ENCODE measurements around the gene KRTAP4-9.
"Not testable (repeated sequence)": the region's sequence is repeated elsewhere in the genome, so short reads cannot be mapped to it uniquely, and the experiment has no call there.

Gene KRTAP4-9

GRCh38 chr17:41105347-41105746 lies at the start of gene KRTAP4-9:
Gene KRTAP4-9 (plus strand): TSS chr17:41105389. CDS start chr17:41105389, 0 bp downstream.
- not testable (repeated sequence) for DNase-seq

- no peak for DNase-seq
Observed at GRCh38 chr17:41057547-41057946, 47.6 kb upstream of the KRTAP4-9 start.

DNA sequence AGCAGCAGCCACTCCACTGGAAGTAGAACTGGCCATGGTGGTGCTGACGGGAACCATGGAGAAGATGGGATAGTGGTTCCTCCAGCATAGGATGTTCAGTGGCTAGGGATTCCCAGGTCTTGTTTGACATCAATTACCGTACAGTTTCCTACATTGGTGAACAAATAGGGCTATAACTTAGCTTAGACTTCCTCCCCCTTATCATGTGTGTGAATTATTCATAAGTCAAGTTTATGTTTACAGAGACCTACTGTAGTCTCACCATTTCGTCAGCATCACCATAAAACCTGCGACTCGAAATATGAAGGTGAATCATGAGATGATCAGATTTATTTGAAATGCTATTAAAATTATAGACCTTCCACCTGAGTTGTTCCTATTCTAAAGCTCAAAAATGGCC lies 46.4 kb upstream of the KRTAP4-9 start:
- DNase-seq: no peak

- not testable (repeated sequence) for DNase-seq
Observed at GRCh38 chr17:41059276-41060051, 45.7 kb upstream of the KRTAP4-9 start.

DNA sequence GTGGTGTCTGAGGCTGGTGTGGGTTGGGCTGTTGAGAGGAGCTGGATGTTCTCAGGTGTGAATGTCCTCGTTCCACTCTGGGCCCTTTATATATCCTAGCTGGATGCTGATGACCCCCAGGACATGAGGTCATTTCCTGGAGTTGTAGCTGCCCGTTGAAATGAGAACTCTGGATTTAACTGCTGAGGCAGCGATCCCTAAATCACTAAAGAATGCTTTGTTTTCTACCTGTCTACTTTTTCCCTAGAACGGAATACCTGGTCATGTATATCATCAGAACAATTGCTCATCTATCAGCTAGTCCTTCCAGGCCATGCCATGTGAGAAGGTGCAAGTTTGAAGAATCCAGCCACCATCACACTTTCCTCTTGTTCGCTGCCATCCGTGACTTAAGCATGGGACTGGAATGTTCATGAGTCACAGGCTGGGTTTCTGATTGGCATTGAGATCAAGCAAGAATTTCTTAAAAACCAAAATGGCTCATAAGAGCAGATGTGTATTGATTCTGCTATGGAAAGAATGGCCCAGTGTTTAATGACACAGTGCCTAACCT lies 45.1 kb upstream of the KRTAP4-9 start, which contains the start of gene KRTAP2-3:
KRTAP2-3 (minus strand) TSS at position 63 of the 553 bp plus-strand sequence. CDS start 64 bp downstream, outside the sequence.
- no peak for DNase-seq

- DNase-seq: no peak
Observed at GRCh38 chr17:41061964-41062363, 43.2 kb upstream of the KRTAP4-9 start.

- DNase-seq: no peak
Observed at GRCh38 chr17:41063449-41063848, 41.7 kb upstream of the KRTAP4-9 start.

GRCh38 chr17:41064301-41064700 lies 40.9 kb upstream of the KRTAP4-9 start:
- no peak for DNase-seq

DNA sequence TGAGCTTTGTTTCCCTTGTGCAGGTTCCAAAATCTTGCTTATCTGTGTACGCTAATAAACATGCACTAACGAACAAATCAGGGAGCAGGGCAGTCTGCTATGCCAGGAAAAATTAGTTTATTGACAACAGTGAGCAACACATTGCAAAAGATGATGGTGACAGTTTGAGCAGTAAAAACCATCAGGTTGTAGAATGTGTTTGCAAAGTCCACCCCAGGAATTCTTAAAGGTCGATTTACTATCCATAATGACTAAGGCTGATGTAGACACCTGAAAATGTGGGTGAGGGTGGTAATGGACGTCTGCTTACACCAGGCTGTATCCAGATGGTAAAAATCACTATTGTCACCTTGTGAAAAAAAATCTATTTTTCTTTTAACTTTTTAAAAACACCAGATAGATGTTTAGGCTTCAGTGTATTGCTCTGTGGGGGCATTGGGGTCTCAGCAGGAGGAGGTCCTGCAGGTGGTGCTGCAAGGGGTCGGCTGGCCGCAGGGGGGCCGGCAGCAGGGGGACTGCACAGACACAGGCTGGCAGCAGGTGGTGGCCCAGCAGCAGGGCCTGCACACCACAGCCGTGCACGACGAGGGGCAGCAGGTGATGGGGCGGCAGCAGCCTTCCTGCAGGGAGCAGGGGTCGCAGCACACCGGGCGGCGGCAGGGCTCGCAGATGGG lies 40.0 kb upstream of the KRTAP4-9 start:
- not testable (repeated sequence) for DNase-seq

- DNase-seq: no peak
Observed at GRCh38 chr17:41065829-41066624, 39.2 kb upstream of the KRTAP4-9 start, which contains the start of gene KRTAP2-4. Gene KRTAP2-4 (minus strand): TSS chr17:41065879. CDS start chr17:41065845, 34 bp downstream.

DNA sequence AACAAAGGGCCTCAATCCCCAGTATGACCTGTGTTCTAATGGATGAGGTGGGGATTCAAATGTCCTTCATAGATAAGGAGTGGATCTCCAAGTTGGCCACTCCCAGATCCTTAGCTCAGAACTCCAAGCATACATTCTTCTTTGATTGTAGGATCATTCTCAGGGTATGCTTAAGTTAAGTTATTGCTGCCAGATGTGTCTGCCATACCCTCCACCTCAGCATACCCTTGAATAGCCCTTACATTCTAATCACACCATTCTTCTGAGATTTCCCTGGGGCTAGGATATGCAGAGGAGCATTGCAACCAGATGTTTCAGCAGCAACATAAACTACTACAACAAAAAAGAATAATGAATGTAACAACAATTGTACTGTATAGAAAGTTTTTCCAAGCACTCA lies 37.9 kb upstream of the KRTAP4-9 start:
- DNase-seq: no peak

DNA sequence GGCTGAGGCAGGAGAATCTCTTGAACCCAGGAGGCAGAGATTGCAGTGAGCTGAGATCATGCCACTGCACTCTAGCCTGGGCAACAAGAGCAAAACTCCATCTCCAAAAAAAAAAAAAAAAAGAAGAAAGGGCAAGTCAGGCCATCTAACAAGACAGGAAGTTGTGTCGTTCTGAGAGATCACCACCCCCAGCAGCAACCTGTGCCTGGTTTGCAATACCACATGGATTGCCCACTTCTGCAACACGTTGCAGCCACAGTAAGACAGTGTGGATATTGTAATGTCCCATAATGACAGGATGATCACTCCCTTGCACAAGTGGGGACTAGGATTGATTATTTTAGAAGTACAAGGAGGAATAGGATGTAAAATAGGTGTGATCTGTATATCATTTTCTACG lies 36.2 kb upstream of the KRTAP4-9 start:
- DNase-seq: no peak

DNA sequence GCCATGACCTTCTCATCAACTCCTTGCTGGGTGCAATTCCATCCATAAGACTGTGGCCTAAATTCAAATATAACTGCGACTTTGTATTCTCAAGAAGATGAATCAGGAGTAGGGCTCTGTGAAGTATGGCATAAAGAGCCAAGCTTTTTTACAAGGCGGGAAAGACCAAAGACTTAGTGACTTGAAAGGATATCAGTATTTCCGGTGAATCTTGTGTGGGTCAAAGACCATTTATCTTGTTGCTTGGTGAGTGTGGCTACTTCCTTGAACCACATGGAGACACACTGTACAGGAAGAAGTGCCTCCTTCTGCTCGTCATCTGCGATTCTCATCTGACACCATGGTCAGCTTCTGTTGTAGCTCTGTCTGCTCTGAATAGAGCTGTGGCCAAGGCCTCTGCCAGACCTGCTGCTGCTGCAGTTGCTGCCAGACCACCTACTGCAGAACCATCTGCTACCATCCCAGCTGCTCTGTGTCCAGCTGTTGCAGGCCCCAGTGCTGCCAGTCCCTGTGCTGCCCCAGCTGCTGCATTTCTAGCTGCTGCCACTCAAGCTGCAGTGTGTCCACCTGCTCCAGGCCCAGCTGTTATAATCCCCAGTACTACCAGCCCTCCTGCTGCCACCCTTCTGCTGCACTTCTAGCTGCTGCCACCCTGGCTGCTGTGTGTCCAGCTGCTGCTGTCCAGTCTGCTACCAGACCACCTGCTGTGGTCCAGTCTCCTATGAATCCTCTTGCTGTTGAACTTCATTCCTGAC lies 33.4 kb upstream of the KRTAP4-9 start:
- no peak for DNase-seq

GRCh38 chr17:41073676-41074075 lies 31.5 kb upstream of the KRTAP4-9 start:
- DNase-seq: no peak

DNA sequence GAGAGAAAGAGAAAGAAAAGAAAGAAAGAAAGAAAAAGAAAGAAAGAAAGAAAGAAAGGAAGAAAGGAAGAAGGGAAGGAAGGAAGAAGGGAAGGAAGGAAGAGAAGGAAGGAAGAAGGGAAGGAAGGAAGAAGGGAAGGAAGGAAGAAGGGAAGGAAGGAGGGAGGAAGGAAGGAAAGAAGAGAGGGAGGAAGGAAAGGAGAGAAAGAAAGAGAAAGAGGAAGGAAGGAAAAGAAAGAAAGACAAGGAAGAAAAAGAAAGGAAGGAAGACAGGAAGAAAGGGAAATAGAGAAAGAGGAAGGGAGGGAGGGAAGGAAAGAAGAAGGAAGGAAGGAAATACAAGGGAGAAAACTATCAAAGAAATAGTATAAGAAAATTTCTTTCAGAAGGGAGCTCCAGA lies 28.4 kb upstream of the KRTAP4-9 start:
- no peak for DNase-seq

DNA sequence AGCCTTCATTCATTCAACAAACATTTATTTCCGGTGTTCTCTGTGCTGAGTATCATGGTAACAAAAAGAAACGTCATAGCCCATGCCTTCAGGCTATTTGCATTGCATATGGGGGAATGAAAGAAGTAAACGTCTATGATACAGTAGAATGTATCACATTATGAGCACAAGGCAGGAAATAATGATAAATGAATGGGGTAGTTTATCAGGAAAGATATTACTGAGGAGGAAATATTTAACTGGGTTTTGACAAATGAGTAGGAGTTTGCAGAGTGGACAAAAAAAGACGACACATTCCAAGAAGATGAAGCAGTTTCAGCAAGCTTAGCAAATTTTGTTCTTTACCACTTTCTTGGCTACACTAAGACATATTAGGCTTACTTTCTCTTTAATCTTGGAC lies 22.6 kb upstream of the KRTAP4-9 start:
- DNase-seq: no peak

GRCh38 chr17:41083427-41083826 lies 21.8 kb upstream of the KRTAP4-9 start:
- DNase-seq: not testable (repeated sequence)

GRCh38 chr17:41084100-41084856 lies 20.9 kb upstream of the KRTAP4-9 start, which contains the start of gene KRTAP4-7:
Gene KRTAP4-7 (plus strand): TSS chr17:41084150. CDS start chr17:41084207, 57 bp downstream.
- DNase-seq: not testable (repeated sequence)

- not testable (repeated sequence) for DNase-seq
Observed at GRCh38 chr17:41088760-41089352, 16.3 kb upstream of the KRTAP4-9 start.

- no peak for DNase-seq
Observed at GRCh38 chr17:41096055-41096454, 9.1 kb upstream of the KRTAP4-9 start.

GRCh38 chr17:41098042-41098441 lies 7.1 kb upstream of the KRTAP4-9 start, which contains the start of gene KRTAP4-8:
Gene KRTAP4-8 (minus strand): TSS chr17:41098142. CDS start chr17:41098084, 58 bp downstream.
- DNase-seq: no peak

Data from stimulated activated CD4-positive, alpha-beta T cell treated with anti-CD3 and anti-CD28 coated beads, Interleukin-2, amount 100 ng/mL, for 24 hours (primary cell).